Chondrocyte (in vitro differentiated cells): ENCODE results near the gene SEC14L2. TPM values are rescaled to one million over a fixed set of nuclear protein-coding genes. Genes with fewer than 3 reads are reported as not detected.

Experiments used
- DNase-seq: peaks from one replicate; pipeline ENCODE4 v3.0.0; 2021; ENCODE audit warnings: mixed read lengths, low spot score
- H3K27ac Mint-ChIP-seq: one replicate; pipeline ENCODE4 v1.8.0; 2021; ENCODE audit warnings: mild to moderate bottlenecking, moderate library complexity, mixed read lengths; ENCODE audit not compliant: unreplicated experiment
- H3K27me3 Mint-ChIP-seq: 2 replicates; pipeline ENCODE4 v1.8.0; 2021; ENCODE audit warnings: low read depth, mixed read lengths
- H3K36me3 Mint-ChIP-seq: 2 replicates; pipeline ENCODE4 v1.8.0; 2021; ENCODE audit warnings: low read depth, mixed read lengths
- H3K4me1 Mint-ChIP-seq: 2 replicates; pipeline ENCODE4 v1.8.0; 2021; ENCODE audit warnings: low read depth, mild to moderate bottlenecking, mixed read lengths
- H3K4me3 Mint-ChIP-seq: one replicate; pipeline ENCODE4 v1.8.0; 2021; ENCODE audit warnings: mild to moderate bottlenecking, moderate library complexity, mixed read lengths; ENCODE audit not compliant: unreplicated experiment
- H3K9me3 Mint-ChIP-seq: 2 replicates; pipeline ENCODE4 v1.8.0; 2021; ENCODE audit warnings: low read depth, mixed read lengths
- CTCF ChIP-seq: fragments of 200-600 bp; sonication (generic); IDR thresholded peaks from 2 replicates; pipeline ENCODE4 v1.5.0; 2021; ENCODE audit warnings: antibody characterized with exemption, mild to moderate bottlenecking, moderate library complexity
- total RNA-seq: library from RNA; stranded (reverse); gene quantifications from 3 replicates; pipeline ENCODE4 v1.2.1, GENCODE V29; 2021

SEC14L2 gene
- total RNA-seq, 1 donor from 2014 or later = 15.5 TPM

- Mint-ChIP-seq H3K27me3 (no peaks in the 10 kb centered on the region), H3K27ac (no peak overlapping the region), H3K4me3 (no peak overlapping the region), H3K4me1 (no peaks in the 10 kb centered on the region), H3K36me3 (peaks cover 21% of the 10 kb centered on the region), H3K9me3 (no peaks in the 10 kb centered on the region)
- DNase-seq = no peak
- TF ChIP-seq CTCF = no peak
These were observed 16.8 kb upstream of the SEC14L2 start for GRCh38 chr22:30380011-30380410.

DNA sequence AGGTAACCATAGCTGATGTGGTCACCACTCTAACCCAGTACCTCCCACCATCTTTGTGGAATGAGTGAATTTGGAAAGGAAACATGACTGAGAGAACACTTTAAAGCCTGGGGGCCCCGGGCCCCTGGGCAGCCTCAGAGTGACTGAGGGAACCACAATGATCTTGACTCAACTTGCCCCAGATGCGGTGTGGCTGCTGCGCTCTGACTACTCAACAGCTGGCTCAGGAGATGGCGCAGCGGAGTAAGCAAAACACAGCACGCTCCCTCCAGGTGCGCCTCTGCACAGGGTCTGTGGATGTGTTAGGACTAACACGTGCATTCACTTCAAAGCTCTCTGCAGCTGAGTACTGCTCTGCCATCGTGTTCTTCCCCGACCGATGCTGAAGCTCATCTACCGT is 15.6 kb upstream of the SEC14L2 start:
- Mint-ChIP-seq H3K27ac (no peak overlapping the region), H3K36me3 (peaks cover 19% of the 10 kb centered on the region), H3K27me3 (no peaks in the 10 kb centered on the region), H3K4me3 (no peak overlapping the region), H3K9me3 (no peaks in the 10 kb centered on the region), H3K4me1 (peaks cover 5% of the 10 kb centered on the region)
- no peak for TF ChIP-seq CTCF
- no peak for DNase-seq

- Mint-ChIP-seq H3K4me3 (no peak overlapping the region), H3K27ac (no peak overlapping the region), H3K4me1 (peaks cover 13% of the 10 kb centered on the region), H3K27me3 (no peaks in the 10 kb centered on the region), H3K36me3 (peaks cover 19% of the 10 kb centered on the region), H3K9me3 (no peaks in the 10 kb centered on the region)
- TF ChIP-seq CTCF = no peak
- DNase-seq = no peak
These were observed 14.5 kb upstream of the SEC14L2 start for GRCh38 chr22:30382340-30382739.

DNA sequence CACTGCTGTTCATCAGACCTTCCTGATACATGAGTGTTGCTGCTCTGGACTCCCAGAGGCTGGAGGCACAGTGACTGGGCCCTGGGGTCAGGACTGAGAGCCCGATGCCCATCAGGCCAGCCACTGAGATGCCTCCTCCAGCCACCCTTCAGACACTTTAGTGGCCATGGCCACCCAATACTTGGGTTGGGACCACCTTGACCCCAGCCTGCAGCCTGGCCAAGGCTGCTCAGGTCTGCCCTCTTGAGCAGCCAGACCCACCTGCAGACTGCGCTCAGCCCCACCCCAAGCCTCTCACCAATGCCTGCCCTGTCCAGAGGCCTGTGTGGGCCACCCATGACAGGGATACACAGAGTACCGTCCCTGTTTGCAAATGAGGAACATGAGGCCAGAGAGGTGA is 13.8 kb upstream of the SEC14L2 start:
- Mint-ChIP-seq H3K4me3 (no peak overlapping the region), H3K9me3 (no peaks in the 10 kb centered on the region), H3K27ac (no peak overlapping the region), H3K36me3 (peaks cover 16% of the 10 kb centered on the region), H3K4me1 (peaks cover 17% of the 10 kb centered on the region), H3K27me3 (no peaks in the 10 kb centered on the region)
- no peak for TF ChIP-seq CTCF
- DNase-seq = no peak

GRCh38 chr22:30385942-30386341 is 10.9 kb upstream of the SEC14L2 start:
- no peaks in the 10 kb centered on the region for H3K9me3 Mint-ChIP-seq
- peak overlapping the region; percentile 81 for H3K4me3 Mint-ChIP-seq
- no peaks in the 10 kb centered on the region for H3K27me3 Mint-ChIP-seq
- peaks cover 7% of the 10 kb centered on the region for H3K36me3 Mint-ChIP-seq
- peaks cover 17% of the 10 kb centered on the region for H3K4me1 Mint-ChIP-seq
- H3K27ac Mint-ChIP-seq = no peak overlapping the region
- TF ChIP-seq CTCF = no peak
- DNase-seq = no peak
